K562 (cell line): ENCODE data around the gene WWC2. TPM values are rescaled to one million over a fixed set of nuclear protein-coding genes. Genes with fewer than 3 reads are reported as not detected.

Experiments used
- ARID1B ChIP-seq: fragments of 450-650 bp; IDR thresholded peaks from 2 replicates; pipeline ENCODE4 v1.6.1; 2016; ENCODE audit warnings: antibody characterized with exemption, mild to moderate bottlenecking, inconsistent platforms
- CHCHD3 ChIP-seq: fragments of 250-450 bp; sonication (Bioruptor Pico); IDR thresholded peaks from 2 replicates; pipeline ENCODE4 v2.1.2; 2022; ENCODE audit warnings: mild to moderate bottlenecking
- DDX20 ChIP-seq: fragments of 450-650 bp; IDR thresholded peaks from 2 replicates; pipeline ENCODE4 v1.6.1; 2016; ENCODE audit warnings: missing genetic modification characterization, low read depth, mild to moderate bottlenecking, missing compliant biosample characterization, moderate library complexity
- DMBX1 ChIP-seq: fragments of 250-450 bp; sonication (Bioruptor Pico); IDR thresholded peaks from 2 replicates; pipeline ENCODE4 v1.8.0; 2022; ENCODE audit warnings: inconsistent platforms, mild to moderate bottlenecking, moderate library complexity, borderline replicate concordance
- ESRRB ChIP-seq: fragments of 250-450 bp; sonication (Bioruptor Pico); IDR thresholded peaks from 2 replicates; pipeline ENCODE4 v1.5.0; 2020; ENCODE audit warnings: mild to moderate bottlenecking, moderate library complexity, borderline replicate concordance
- FOXJ3 ChIP-seq: sonication (generic); formaldehyde crosslinking; IDR thresholded peaks from 2 replicates; pipeline ENCODE4 v1.4.0; 2020; ENCODE audit warnings: mild to moderate bottlenecking, missing genetic modification reagents
- FOXM1 ChIP-seq, 2 experiments: fragments of 450-650 bp in 1 of 2; sonication (generic) in 1 of 2; formaldehyde crosslinking in 1 of 2; IDR thresholded peaks; 2 replicates each; pipeline versions ENCODE4 v1.6.1 to v1.9.0; 2017 to 2022; ENCODE audit warnings: low read depth in 2 of 2, mild to moderate bottlenecking in 2 of 2, missing genetic modification reagents in 1 of 2, moderate library complexity in 1 of 2
- GTF3C2 ChIP-seq: IDR thresholded peaks from 3 replicates; pipeline ENCODE4 v1.6.1; 2011; ENCODE audit warnings: borderline replicate concordance, mild to moderate bottlenecking, moderate library complexity; ENCODE audit not compliant: insufficient read length; ENCODE audit errors: extremely low read depth
- KDM4B ChIP-seq, 2 experiments: fragments of 450-650 bp in 1 of 2; sonication (generic) in 1 of 2; IDR thresholded peaks; 2 replicates each; pipeline ENCODE4 v1.6.1; 2016 to 2017; ENCODE audit warnings: borderline replicate concordance in 2 of 2, antibody characterized with exemption in 1 of 2, low read depth in 1 of 2, mild to moderate bottlenecking in 1 of 2
- NR1H2 ChIP-seq: sonication (generic); formaldehyde crosslinking; IDR thresholded peaks from 2 replicates; pipeline ENCODE4 v1.4.0; 2020; ENCODE audit warnings: mild to moderate bottlenecking, missing genetic modification reagents
- NR2C2 ChIP-seq, 2 experiments: fragments of 200-800 bp in 1 of 2; sonication (Bioruptor generic) in 1 of 2; sonication (generic) in 1 of 2; formaldehyde crosslinking in 1 of 2; IDR thresholded peaks; 2 replicates each; pipeline versions ENCODE4 v1.6.1 to v1.8.0; 2016 to 2022; ENCODE audit warnings: mild to moderate bottlenecking in 1 of 2, missing compliant biosample characterization in 1 of 2, missing genetic modification characterization in 1 of 2, missing genetic modification reagents in 1 of 2
- SIN3A ChIP-seq, 2 experiments: fragments of 150-350 bp in 1 of 2; IDR thresholded peaks; 2 replicates each; pipeline ENCODE4 v1.6.1; 2011 to 2016; ENCODE audit warnings: borderline replicate concordance in 2 of 2, low read depth in 2 of 2, low read length in 2 of 2, mild to moderate bottlenecking in 2 of 2, moderate library complexity in 2 of 2; ENCODE audit not compliant: control insufficient read depth in 1 of 2
- SP2 ChIP-seq: IDR thresholded peaks from 2 replicates; pipeline ENCODE4 v1.6.1; 2011; ENCODE audit warnings: mild to moderate bottlenecking, low read depth, low read length, moderate library complexity; ENCODE audit not compliant: poor library complexity, severe bottlenecking; ENCODE audit errors: extremely low read depth
- TFAP4 ChIP-seq: sonication (generic); formaldehyde crosslinking; IDR thresholded peaks from 2 replicates; pipeline ENCODE4 v1.8.0; 2022; ENCODE audit warnings: missing genetic modification reagents, mild to moderate bottlenecking, moderate library complexity, borderline replicate concordance
- ZFP30 ChIP-seq: fragments of 250-450 bp; sonication (Bioruptor Pico); IDR thresholded peaks from 2 replicates; pipeline ENCODE4 v1.8.0; 2022; ENCODE audit warnings: moderate library complexity, mild to moderate bottlenecking, inconsistent platforms, borderline replicate concordance
- ZNF384 ChIP-seq: IDR thresholded peaks from 2 replicates; pipeline ENCODE4 v1.6.1; 2012; ENCODE audit warnings: low read depth, low read length, improper control_type of control experiment
- ZNF41 ChIP-seq: fragments of 250-450 bp; sonication (Bioruptor Pico); conservative IDR thresholded peaks from 2 replicates; pipeline ENCODE4 v1.4.0; 2020; ENCODE audit warnings: mild to moderate bottlenecking
- polyA plus RNA-seq, 8 experiments: library from polyadenylated mRNA; depleted of rRNA in 4 of 8; stranded (reverse) in 5 of 8; unstranded in 3 of 8; fragments of >200 nt; fragmentation: Nextera tagmentation in 2 of 8; fragmentation: Illumina TruSeq in 1 of 8; extraction: Ambion mirVana in 2 of 8; extraction: Trizol in 1 of 8; gene quantifications; 2 replicates each; pipeline versions ENCODE4 v1.2.1 to v1.2.3, GENCODE V29; 2011 to 2014; ENCODE audit warnings: inconsistent platforms in 1 of 8, missing spikeins in 1 of 8
- total RNA-seq, 7 experiments: library from RNA; depleted of rRNA in 6 of 7; stranded (reverse); fragments of >200 nt in 6 of 7; fragmentation: Illumina TruSeq in 2 of 7; extraction: Trizol in 2 of 7; gene quantifications; 2 replicates each; pipeline versions ENCODE4 v1.2.1 to v1.2.3, GENCODE V29; 2011 to 2021; ENCODE audit warnings: low replicate concordance in 1 of 7
- TF ChIP-seq, protein P1 (sequence below): fragments of 450-650 bp; IDR thresholded peaks from 2 replicates; pipeline ENCODE4 v1.6.1; 2016
- TF ChIP-seq, protein P2 (sequence below), 2 experiments: fragments of 450-650 bp in 1 of 2; sonication (generic) in 1 of 2; formaldehyde crosslinking in 1 of 2; IDR thresholded peaks in 1 of 2; conservative IDR thresholded peaks in 1 of 2; 2 replicates each; pipeline versions ENCODE4 v1.6.1 to v1.8.1; 2016 to 2023; ENCODE audit warnings: mild to moderate bottlenecking in 2 of 2, moderate library complexity in 2 of 2, inconsistent platforms in 1 of 2, missing genetic modification reagents in 1 of 2

WWC2 gene
- total and polyA plus RNA-seq, 9 of the 15 experiments (the other 6 are each of a cell fraction or from before 2014, with no cell fraction given), result 3.7 to 39.4 (median 19.6) TPM

DNA sequence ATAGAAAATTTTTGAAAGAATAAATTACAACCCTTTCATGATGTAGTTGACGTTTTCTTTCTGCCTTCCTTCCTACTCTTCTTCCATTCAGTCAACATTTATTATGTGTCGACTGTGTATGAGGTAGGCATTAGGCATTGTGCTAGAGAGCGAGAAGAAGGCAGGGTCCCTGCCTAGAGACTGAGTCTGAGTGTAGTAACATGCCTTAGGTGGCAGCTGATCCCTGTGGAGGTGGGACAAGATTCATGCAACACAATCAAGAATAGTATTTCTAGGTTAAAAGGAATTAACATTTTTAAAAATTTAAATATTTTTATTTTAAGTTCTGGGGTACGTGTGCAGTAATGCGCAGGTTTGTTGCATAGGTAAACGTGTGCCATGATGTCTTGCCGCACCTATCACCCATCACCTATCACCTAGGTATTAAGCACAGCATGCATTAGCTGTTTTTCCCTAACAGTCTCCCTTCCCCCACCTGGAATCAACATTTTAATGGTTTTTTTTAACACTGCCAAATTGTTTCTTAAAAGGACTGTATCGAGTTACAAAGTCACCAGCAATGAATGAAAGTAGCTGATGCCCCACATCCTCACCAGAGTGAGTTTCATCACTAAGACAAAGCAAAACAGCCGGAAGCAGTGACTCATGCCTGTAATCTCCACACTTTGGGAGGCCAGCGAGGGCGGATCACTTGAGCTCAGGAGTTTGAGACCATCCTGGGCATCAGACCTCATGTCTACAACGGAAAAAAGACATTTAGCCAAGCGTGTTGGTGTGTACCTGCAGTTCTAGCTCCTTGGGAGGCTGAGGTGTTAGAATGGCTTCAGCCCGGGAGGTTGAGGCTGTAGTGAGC is 84.0 kb downstream of the WWC2 start (continued):
- TF ChIP-seq GTF3C2 (no peak), TFAP4 (CRISPR knock-in tag) (peak; percentile 33; the same call in 1 of the 2 replicates), ESRRB (CRISPR knock-in tag) (no peak), ZNF41 (no peak), DMBX1 (CRISPR knock-in tag) (no peak), NR1H2 (CRISPR knock-in tag) (no peak), ZNF384 (0 out of 2 replicates have a peak, but pooled peaks have one; percentile 5), ARID1B (peak; percentile 88), ZFP30 (CRISPR knock-in tag) (no peak), NR2C2 (CRISPR knock-in tag; IDR thresholded peaks at IDR 0.05) (no peak), NR2C2 (tag; IDR thresholded peaks at IDR 0.05) (no peak), FOXJ3 (CRISPR knock-in tag) (no peak), DDX20 (tag) (no peak), FOXM1 (IDR thresholded peaks at IDR 0.05; ENCODE audit: low read depth) (no peak), FOXM1 (CRISPR knock-in tag; IDR thresholded peaks at IDR 0.05; ENCODE audit: low read depth) (no peak), SP2 (no peak), SIN3A (IDR thresholded peaks at IDR 0.05; ENCODE audit: borderline replicate concordance in 2 of 2, control insufficient read depth in 1 of 2, low read depth in 2 of 2, low read length in 2 of 2) (no peak), CHCHD3 (CRISPR knock-in tag) (no peak), KDM4B (IDR thresholded peaks at IDR 0.05; ENCODE audit: borderline replicate concordance in 2 of 2, low read depth in 1 of 2) (no peak)
- TF ChIP-seq, protein P1, sequence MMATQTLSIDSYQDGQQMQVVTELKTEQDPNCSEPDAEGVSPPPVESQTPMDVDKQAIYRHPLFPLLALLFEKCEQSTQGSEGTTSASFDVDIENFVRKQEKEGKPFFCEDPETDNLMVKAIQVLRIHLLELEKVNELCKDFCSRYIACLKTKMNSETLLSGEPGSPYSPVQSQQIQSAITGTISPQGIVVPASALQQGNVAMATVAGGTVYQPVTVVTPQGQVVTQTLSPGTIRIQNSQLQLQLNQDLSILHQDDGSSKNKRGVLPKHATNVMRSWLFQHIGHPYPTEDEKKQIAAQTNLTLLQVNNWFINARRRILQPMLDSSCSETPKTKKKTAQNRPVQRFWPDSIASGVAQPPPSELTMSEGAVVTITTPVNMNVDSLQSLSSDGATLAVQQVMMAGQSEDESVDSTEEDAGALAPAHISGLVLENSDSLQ, result no peak
- TF ChIP-seq, protein P2, sequence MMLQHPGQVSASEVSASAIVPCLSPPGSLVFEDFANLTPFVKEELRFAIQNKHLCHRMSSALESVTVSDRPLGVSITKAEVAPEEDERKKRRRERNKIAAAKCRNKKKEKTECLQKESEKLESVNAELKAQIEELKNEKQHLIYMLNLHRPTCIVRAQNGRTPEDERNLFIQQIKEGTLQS (IDR thresholded peaks at IDR 0.05), result peak; percentile 97
- TF ChIP-seq, protein P2 (CRISPR knock-in tag; conservative IDR thresholded peaks at IDR 0.05), result no peak
